Subcutaneous adipose tissue (tissue), 4 donors: ENCODE measurements around the gene CRYBG2. TPM values are rescaled to one million over a fixed set of nuclear protein-coding genes. Genes with fewer than 3 reads are reported as not detected.

Source experiments
- total RNA-seq, 4 donors: library from RNA; depleted of rRNA; stranded (reverse); fragments of >200 nt; gene quantifications; one replicate each; pipeline ENCODE4 v1.1.0, GENCODE V29; 2016
- TF ChIP-seq, protein P1 (sequence below): fragments of 450-650 bp; IDR thresholded peaks from one replicate; pipeline ENCODE4 v1.5.1; 2016; ENCODE audit warnings: low read depth, mild to moderate bottlenecking, control low read depth, antibody characterized with exemption, moderate library complexity

The CRYBG2 gene
- total RNA-seq, 4 donors from 2014 or later, result not detected

DNA sequence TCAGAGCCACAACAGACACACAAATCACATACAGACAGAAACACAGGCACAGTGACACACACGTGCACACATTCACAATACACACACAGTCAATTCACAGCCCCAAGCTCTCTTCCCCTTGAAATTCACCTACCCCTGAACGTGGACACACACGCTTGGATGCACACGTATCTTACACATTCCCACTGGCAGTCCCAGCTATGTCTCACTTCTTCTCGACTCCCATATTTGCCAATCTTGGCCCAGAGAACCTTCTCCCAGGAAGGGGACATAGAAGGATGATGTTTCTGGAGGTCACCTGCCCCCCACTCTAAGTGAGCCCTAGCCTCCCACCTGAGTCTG, 1.6 kb downstream of the CRYBG2 start:
- TF ChIP-seq, protein P1, sequence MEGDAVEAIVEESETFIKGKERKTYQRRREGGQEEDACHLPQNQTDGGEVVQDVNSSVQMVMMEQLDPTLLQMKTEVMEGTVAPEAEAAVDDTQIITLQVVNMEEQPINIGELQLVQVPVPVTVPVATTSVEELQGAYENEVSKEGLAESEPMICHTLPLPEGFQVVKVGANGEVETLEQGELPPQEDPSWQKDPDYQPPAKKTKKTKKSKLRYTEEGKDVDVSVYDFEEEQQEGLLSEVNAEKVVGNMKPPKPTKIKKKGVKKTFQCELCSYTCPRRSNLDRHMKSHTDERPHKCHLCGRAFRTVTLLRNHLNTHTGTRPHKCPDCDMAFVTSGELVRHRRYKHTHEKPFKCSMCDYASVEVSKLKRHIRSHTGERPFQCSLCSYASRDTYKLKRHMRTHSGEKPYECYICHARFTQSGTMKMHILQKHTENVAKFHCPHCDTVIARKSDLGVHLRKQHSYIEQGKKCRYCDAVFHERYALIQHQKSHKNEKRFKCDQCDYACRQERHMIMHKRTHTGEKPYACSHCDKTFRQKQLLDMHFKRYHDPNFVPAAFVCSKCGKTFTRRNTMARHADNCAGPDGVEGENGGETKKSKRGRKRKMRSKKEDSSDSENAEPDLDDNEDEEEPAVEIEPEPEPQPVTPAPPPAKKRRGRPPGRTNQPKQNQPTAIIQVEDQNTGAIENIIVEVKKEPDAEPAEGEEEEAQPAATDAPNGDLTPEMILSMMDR, result no peak

DNA sequence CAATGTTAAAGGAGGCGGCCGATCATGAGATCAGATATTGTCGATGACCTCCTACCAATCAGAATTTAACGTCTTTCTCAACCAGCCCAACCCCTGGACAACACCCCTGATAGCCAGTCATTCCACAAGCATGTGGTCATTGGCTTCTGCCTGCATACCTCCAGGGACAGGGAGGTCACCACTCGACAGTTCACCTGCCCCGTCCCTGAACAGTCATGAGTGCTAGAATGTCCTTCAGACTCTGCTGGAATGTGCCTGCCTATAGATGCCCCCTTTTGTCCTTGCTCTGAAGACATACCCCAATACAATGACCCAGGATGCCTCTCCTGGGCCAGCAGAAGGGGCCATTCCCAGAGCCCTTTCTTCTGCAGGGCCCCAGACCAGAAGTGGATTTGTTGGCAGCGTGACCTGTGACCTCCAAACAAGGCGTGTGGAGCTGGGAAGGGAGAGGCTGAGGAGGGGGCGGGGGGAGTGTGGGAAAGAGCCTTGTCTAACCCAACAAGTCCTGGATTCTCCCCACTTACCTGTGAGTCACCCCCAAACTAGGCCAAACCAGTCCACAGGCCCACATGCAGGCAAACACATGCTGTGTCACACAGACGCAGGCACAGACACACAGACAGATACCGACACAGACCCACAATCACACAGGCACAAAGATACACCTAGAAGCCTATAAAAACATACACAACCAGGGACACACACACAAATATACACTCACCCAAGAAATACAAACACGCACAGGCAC, 2.2 kb downstream of the CRYBG2 start:
- TF ChIP-seq, protein P1, result no peak

DNA sequence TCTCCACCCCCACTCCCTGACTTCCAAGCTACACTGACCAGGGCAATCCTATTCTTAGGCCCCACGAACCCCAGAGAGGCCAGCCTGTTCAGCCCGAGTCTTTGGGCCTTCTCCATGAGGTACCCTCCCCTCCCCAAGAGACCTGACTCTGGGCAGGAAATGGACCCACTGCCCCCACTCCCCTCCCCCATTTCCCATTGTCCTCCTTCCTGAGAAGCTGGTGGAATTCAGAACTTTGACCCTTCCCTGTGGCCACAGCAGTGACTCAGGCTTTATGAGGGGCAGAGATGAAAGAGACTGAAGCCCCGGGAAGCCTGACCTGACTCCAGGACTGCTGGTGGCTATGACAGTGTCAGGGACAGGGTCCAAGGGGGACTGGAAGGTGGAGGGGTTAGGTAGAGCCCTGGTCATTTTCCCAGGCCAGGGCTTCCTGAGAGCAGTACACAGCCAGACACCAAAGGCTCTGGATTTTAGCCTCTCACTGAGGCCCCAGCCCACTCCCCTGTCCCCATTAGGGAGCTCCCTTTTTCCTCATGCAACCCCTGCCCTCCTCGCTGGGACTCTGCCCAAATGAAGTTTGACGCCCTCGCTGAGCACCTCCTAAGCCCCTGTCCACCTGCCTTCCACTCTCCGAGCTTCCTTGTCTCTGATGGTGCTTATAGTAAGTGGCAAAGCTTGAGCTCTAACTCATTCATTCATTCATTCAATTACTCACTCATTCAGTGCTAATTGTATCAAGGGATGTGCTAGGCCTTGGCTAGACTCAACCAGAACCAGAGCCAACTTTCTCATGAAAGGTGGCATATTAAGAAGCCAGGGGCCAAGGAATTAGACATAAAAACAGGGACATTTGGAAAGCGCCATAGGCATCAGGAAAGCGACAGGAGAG, 3.0 kb downstream of the CRYBG2 start:
- TF ChIP-seq, protein P1, result no peak

DNA sequence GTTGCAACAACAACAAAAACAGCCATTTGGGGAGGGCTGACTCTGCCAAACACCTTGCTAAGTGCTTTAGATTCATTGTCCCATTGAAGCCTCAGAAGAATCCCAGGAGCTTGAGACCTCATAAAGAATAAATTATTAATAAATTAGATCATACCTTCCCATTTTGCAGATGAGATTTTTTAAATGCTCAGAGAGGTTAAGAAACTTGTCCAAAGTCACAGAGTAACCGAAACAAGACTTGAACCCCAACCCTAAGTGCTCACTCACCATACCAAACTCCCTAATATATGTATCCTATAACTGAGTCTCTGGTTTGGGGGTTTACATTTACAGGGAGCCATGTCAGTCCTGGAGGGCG, 3.6 kb downstream of the CRYBG2 start:
- TF ChIP-seq, protein P1, result no peak

DNA sequence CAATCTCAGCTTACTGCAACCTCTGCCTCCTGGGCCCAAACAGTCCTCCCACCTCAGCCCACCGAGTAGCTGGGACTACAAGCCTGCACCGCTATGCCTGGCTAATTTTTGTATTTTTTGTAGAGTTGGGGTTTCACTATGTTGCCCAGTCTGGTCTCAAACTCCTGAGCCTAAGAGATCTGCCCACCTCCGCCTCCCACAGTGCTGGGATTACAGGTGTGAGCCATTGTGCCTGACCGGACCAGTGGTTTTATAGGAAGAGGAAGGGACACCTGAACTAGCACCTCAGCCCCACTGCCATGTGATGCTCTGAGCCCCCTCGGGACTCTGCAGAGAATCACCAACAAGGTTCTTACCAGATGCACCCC, 4.1 kb downstream of the CRYBG2 start:
- TF ChIP-seq, protein P1, result no peak

DNA sequence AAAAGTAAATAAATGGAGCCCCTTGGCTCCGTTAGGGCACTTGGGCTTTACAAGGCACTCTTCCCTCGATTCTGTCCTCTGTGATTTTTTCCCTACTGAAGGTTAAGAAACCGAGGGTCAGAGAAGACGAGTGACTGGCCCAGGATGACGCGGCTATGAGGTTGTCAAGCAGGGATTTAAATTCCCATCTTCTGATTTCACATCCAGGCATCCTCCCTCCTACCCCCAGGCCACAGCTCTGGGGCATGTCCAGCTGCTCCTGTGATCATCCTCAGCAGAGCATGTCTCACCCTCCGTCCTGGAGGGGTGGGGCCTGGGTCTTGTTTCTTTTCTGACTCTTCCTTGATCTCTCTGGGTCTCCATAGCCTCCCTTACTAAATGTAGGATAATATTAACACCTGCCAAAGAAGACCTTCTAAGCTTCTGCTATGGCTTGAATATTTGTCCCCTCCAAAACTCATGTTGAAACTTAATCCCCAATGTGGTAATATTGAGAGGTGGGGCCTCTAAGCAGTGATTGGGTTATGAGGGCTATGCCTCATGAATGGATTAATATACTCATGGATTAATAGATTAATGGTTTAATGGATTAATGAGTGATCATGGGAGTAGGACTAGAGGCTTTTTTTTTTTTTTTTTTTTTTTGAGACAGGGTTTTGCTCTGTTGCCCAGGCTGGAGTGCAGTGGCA, 4.6 kb downstream of the CRYBG2 start:
- TF ChIP-seq, protein P1, result no peak
